Measurements from ENCODE around the gene LENG8. TPM values are rescaled to one million over a fixed set of nuclear protein-coding genes. Genes with fewer than 3 reads are reported as not detected.

The LENG8 gene
- total RNA-seq, 1 donor from 2014 or later: 36.6 TPM

DNA sequence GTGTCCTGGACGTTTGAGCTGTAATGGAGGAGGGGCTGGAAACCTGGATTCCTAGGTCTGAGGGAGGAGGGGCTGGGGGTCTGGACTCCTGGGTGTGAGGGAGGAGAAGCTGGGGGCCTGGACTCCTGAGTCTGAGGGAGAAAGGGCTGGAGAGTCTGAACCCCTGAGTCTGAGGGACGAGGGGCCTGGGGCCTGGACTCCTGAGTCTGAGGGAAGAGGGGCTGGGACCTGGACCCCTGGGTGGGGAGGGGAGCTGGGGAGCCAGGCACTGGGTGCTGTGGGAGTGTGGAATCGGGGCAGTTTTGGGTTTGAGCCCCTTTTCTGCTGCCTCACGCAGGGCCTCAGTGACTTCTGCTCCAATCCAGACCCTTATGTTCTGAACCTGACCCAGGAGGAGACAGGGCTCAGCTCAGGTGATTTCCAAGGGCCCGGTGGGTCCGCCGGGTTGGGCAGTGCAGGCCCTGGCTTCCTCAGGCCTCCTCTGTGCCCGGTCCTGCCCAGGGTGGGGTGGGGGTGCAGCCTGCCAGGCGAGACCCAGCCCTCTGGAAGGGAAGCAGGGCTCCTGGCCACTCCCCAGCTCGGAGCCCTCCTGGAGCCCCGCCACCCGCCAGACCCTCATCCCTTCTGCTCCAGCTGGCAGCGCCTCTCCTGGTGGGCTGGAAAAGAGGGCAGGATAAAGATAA lies 19.3 kb upstream of the LENG8 start:
- Histone ChIP-seq H3K36me3 (no peaks in the 10 kb centered on the region), H3K27ac (no peak overlapping the region), H3K4me1 (peaks cover 16% of the 10 kb centered on the region), H3K79me2 (ENCODE audit: low read depth) (no peaks in the 10 kb centered on the region), H3K4me2 (peak overlapping the region; percentile 64), H3F3A (ENCODE audit: low read depth) (peaks cover 13% of the 10 kb centered on the region), H3K9me3 (ENCODE audit: low read depth) (no peaks in the 10 kb centered on the region), H2AFZ (replicated peaks) (no peak overlapping the region), H3K4me3 (no peak overlapping the region), H4K20me1 (ENCODE audit: low read depth) (peaks cover 64% of the 10 kb centered on the region), H3K27me3 (no peaks in the 10 kb centered on the region), H3K9ac (no peak overlapping the region)
- Mint-ChIP-seq H3K36me3 (peaks cover 36% of the 10 kb centered on the region), H3K9me3 (no peaks in the 10 kb centered on the region), H3K27me3 (ENCODE audit: insufficient read depth, low read depth) (peaks cover 13% of the 10 kb centered on the region), H3K27ac (peak overlapping the region; percentile 44), H3K4me1 (peaks cover 51% of the 10 kb centered on the region), H3K4me3 (peak overlapping the region; percentile 68)
- TF ChIP-seq, protein P1, sequence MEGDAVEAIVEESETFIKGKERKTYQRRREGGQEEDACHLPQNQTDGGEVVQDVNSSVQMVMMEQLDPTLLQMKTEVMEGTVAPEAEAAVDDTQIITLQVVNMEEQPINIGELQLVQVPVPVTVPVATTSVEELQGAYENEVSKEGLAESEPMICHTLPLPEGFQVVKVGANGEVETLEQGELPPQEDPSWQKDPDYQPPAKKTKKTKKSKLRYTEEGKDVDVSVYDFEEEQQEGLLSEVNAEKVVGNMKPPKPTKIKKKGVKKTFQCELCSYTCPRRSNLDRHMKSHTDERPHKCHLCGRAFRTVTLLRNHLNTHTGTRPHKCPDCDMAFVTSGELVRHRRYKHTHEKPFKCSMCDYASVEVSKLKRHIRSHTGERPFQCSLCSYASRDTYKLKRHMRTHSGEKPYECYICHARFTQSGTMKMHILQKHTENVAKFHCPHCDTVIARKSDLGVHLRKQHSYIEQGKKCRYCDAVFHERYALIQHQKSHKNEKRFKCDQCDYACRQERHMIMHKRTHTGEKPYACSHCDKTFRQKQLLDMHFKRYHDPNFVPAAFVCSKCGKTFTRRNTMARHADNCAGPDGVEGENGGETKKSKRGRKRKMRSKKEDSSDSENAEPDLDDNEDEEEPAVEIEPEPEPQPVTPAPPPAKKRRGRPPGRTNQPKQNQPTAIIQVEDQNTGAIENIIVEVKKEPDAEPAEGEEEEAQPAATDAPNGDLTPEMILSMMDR (IDR thresholded peaks at IDR 0.05): no peak
- no peak for TF ChIP-seq EZH2phosphoT487 (IDR thresholded peaks at IDR 0.05)
- TF ChIP-seq EZH2 (IDR thresholded peaks at IDR 0.05): no peak
- peak; percentile 29 for DNase-seq (ENCODE audit: low spot score)

DNA sequence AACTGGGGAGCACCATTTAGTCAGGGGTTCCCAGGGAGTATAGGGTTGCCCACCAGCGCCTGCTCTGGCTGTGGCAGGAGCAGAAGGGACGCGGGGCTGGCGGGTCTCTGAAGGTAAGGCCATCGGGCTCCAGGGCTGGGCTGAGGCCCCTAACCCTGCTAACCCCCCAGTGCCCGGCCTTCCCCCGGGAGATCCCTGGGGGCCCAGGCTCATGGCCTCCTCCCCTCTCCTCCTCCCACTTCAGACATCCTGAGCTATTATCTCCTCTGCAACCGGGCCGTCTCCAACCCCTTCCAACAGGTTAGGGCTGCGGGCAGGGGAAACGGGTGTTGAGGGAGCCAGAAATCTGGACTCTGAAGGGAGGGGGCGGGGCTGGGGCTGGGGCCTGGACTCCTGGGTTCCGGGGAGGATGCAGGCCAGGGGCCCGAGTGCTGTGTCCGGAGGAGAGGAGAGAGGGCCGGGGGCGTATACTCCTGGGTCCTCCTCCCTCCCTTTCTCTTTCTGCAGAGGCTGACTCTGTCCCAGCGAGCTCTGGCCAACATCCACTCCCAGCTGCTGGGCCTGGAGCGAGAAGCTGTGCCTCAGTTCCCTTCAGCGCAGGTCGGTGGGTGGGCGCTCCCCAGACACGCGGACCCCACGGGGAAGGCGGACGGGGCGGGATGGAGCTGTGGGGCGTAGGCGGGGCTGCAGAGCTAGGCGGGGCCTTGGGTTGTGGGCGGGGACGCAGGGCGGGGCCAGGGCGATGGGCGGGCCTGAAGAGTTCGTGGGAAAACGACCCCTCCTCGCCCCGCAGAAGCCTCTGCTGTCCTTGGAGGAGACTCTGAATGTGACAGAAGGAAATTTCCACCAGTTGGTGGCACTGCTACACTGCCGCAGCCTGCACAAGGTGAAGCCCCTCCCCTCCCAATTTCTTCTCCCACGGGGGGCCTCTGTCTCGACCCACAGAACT lies 18.4 kb upstream of the LENG8 start:
- Mint-ChIP-seq H3K27ac (peak overlapping the region; percentile 72), H3K4me3 (peak overlapping the region; percentile 68), H3K9me3 (no peaks in the 10 kb centered on the region), H3K36me3 (peaks cover 30% of the 10 kb centered on the region), H3K27me3 (ENCODE audit: insufficient read depth, low read depth) (peaks cover 16% of the 10 kb centered on the region), H3K4me1 (peaks cover 51% of the 10 kb centered on the region)
- Histone ChIP-seq H3K27me3 (no peaks in the 10 kb centered on the region), H3K4me2 (peak overlapping the region; percentile 64), H3K36me3 (no peaks in the 10 kb centered on the region), H3K27ac (no peak overlapping the region), H3K9ac (no peak overlapping the region), H4K20me1 (ENCODE audit: low read depth) (peaks cover 73% of the 10 kb centered on the region), H3K4me3 (peak overlapping the region; percentile 40), H2AFZ (replicated peaks) (no peak overlapping the region), H3K4me1 (peaks cover 21% of the 10 kb centered on the region), H3K9me3 (ENCODE audit: low read depth) (no peaks in the 10 kb centered on the region), H3F3A (ENCODE audit: low read depth) (peaks cover 16% of the 10 kb centered on the region), H3K79me2 (ENCODE audit: low read depth) (no peaks in the 10 kb centered on the region)
- DNase-seq (ENCODE audit: low spot score): peak; percentile 74
- TF ChIP-seq, protein P1 (IDR thresholded peaks at IDR 0.05): peak; percentile 44
- TF ChIP-seq EZH2 (IDR thresholded peaks at IDR 0.05): no peak

DNA sequence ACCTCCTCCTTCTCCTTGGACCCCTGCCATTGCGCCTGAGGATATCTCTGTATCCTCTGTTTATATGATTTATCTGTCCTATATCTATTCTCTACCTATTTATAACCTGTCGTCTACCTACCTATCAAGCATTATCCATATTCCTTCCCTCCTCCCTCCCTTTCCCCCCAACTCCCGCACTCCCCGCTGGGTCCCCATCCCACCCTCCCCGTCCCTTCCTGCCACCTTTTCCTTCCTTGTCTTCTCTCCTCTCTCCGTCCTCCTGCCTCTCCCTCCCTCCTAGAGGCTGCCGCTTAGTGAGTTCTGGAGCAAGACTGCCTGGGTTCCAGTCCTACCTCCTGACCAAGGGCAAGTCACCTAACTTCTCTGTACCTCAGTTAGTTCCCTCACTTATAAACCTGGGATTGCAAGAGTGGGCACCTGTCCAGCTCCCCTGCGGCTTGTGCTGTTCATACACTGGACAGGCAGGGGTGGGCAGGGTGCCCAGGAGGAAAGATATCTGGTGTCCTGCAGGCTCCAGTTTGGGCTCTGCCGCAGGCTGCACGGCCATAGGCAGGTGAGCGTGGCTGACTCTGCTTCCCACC lies 17.7 kb upstream of the LENG8 start:
- H3K27me3 Mint-ChIP-seq (ENCODE audit: insufficient read depth, low read depth): peaks cover 16% of the 10 kb centered on the region
- H3K4me3 ChIP-seq: no peak overlapping the region
- no peaks in the 10 kb centered on the region for H3K27me3 ChIP-seq
- no peaks in the 10 kb centered on the region for H3K9me3 ChIP-seq (ENCODE audit: low read depth)
- H3K4me1 ChIP-seq: peaks cover 29% of the 10 kb centered on the region
- H2AFZ ChIP-seq (replicated peaks): no peak overlapping the region
- DNase-seq (ENCODE audit: low spot score): no peak
- peaks cover 23% of the 10 kb centered on the region for H3K36me3 Mint-ChIP-seq
- peaks cover 80% of the 10 kb centered on the region for H4K20me1 ChIP-seq (ENCODE audit: low read depth)
- peak overlapping the region; percentile 64 for H3K4me2 ChIP-seq
- no peaks in the 10 kb centered on the region for H3K79me2 ChIP-seq (ENCODE audit: low read depth)
- H3K4me3 Mint-ChIP-seq: peak overlapping the region; percentile 68
- H3K36me3 ChIP-seq: no peaks in the 10 kb centered on the region
- H3K27ac ChIP-seq: no peak overlapping the region
- H3K9me3 Mint-ChIP-seq: no peaks in the 10 kb centered on the region
- peaks cover 49% of the 10 kb centered on the region for H3K4me1 Mint-ChIP-seq
- H3K27ac Mint-ChIP-seq: peak overlapping the region; percentile 72
- TF ChIP-seq, protein P1 (IDR thresholded peaks at IDR 0.05): no peak
- H3K9ac ChIP-seq: no peak overlapping the region
- peaks cover 21% of the 10 kb centered on the region for H3F3A ChIP-seq (ENCODE audit: low read depth)
